Panc1 (cell line): ENCODE data around the gene FCHSD1. TPM values are rescaled to one million over a fixed set of nuclear protein-coding genes. Genes with fewer than 3 reads are reported as not detected.

ENCODE experiments used
- ATAC-seq: fragments of 200-7000 bp; cut with Tn5 transposase; 2 replicates; pipeline ENCODE4 v1.9.1; 2020; ENCODE audit warnings: mild to moderate bottlenecking, moderate library complexity
- BruUV-seq: library from RNA; stranded (reverse); fragments of 400-500 nt; replicated peaks from 2 replicates; lab custom pipeline; 2021; lab: Mats Ljungman, UMichigan
- CTCF ChIA-PET: fragments of 300-600 bp; sonication (Branson Sonifier 250); formaldehyde crosslinking; loops from one replicate; lab custom pipeline; 2022; ENCODE audit warnings: antibody characterized with exemption; lab: Charles Lee
- POLR2A ChIA-PET: fragments of 300-600 bp; sonication (Branson Sonifier 250); formaldehyde crosslinking; loops from one replicate; lab custom pipeline; 2022; ENCODE audit warnings: antibody characterized with exemption; lab: Charles Lee
- DNase-seq: peaks from one replicate; pipeline ENCODE4 v3.0.0-alpha.2; 2010; ENCODE audit warnings: low read depth, low spot score
- H3K27ac ChIP-seq: 2 replicates; pipeline ENCODE4 v1.5.1; 2011; ENCODE audit warnings: mild to moderate bottlenecking, low read length, inconsistent platforms
- H3K27me3 ChIP-seq: fragments of 200-500 bp; sonication (Bioruptor generic); 2 replicates; pipeline ENCODE4 v1.6.0; 2014; ENCODE audit warnings: low read length, inconsistent platforms; ENCODE audit not compliant: control insufficient read depth, insufficient read depth
- H3K36me3 ChIP-seq: fragments of 200-500 bp; sonication (Bioruptor generic); 2 replicates; pipeline ENCODE4 v1.5.1; 2014; ENCODE audit warnings: inconsistent platforms, mild to moderate bottlenecking, low read length, moderate library complexity; ENCODE audit not compliant: control insufficient read depth, insufficient read depth
- H3K4me1 ChIP-seq: 2 replicates; pipeline ENCODE4 v1.5.1; 2011; ENCODE audit warnings: inconsistent platforms, mild to moderate bottlenecking, low read length, moderate library complexity; ENCODE audit not compliant: control insufficient read depth, insufficient read depth
- H3K4me3 ChIP-seq, 2 experiments: 2 replicates each; pipeline ENCODE4 v1.5.1; 2011 to 2012; ENCODE audit warnings: low read depth in 2 of 2, low read length in 2 of 2, mild to moderate bottlenecking in 2 of 2, inconsistent platforms in 1 of 2, moderate library complexity in 1 of 2
- H3K9me3 ChIP-seq: fragments of 200-500 bp; sonication (Bioruptor generic); 2 replicates; pipeline ENCODE4 v1.5.1; 2014; ENCODE audit warnings: low read depth, mild to moderate bottlenecking, inconsistent platforms, low read length, moderate library complexity; ENCODE audit not compliant: control insufficient read depth, insufficient read depth
- POLR2AphosphoS5 ChIP-seq: IDR thresholded peaks from 2 replicates; pipeline ENCODE4 v1.6.1; 2012; ENCODE audit warnings: mild to moderate bottlenecking, low read depth, low read length, moderate library complexity
- SIN3A ChIP-seq: IDR thresholded peaks from 2 replicates; pipeline ENCODE4 v1.6.1; 2012; ENCODE audit warnings: low read depth, mild to moderate bottlenecking, low read length, moderate library complexity, borderline replicate concordance; ENCODE audit not compliant: insufficient read depth
- TCF7L2 ChIP-seq: IDR thresholded peaks from 2 replicates; pipeline ENCODE4 v1.6.1; 2011; ENCODE audit warnings: mild to moderate bottlenecking, low read depth, low read length, inconsistent platforms
- in situ Hi-C: cut with HindIII; loops from 2 replicates; pipeline ENCODE4 v1.10.0; 2016; ENCODE audit warnings: low sequenced_read_pairs, low pct_unique_long_range_greater_than_20kb
- intact Hi-C: fragments of 100-400 bp; cut with micrococcal nuclease; formaldehyde crosslinking; loops from one replicate; pipeline ENCODE4 v1.10.0; 2022; ENCODE audit not compliant: unreplicated experiment
- total RNA-seq: library from RNA; stranded (reverse); gene quantifications from one replicate; pipeline ENCODE4 v1.2.1, GENCODE V29; 2021; ENCODE audit not compliant: unreplicated experiment
- TF ChIP-seq, protein P1 (sequence below), 2 experiments: IDR thresholded peaks; 2 replicates each; pipeline ENCODE4 v1.6.1; 2011 to 2012; ENCODE audit warnings: low read depth in 2 of 2, control low read depth in 1 of 2, low read length in 1 of 2, mild to moderate bottlenecking in 1 of 2, moderate library complexity in 1 of 2; ENCODE audit not compliant: insufficient read depth in 1 of 2
- TF ChIP-seq, protein P2 (sequence below): fragments of 450-650 bp; IDR thresholded peaks from 2 replicates; pipeline ENCODE4 v1.5.1; 2017; ENCODE audit warnings: mild to moderate bottlenecking

Gene FCHSD1
- total RNA-seq, 1 experiment from 2014 or later: 32.8 TPM

DNA sequence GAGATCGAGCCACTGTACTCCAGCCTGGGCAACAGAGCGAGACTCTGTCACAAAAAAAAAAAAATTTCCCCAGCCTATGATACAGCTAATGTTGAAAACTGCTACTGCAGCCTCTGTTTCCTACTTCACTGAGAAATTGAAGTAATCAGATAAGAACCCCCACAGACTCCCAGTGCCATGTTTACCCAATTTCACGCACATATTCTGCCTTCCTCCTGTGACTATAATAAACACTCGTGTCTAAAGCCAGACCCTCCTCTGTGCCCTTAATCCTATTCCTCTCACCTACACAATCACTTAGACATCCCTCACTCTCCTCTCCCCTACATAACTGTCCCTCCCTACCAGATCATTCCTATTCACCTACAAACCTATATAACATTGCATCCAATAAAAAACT is 24.5 kb upstream of the FCHSD1 start:
- ATAC-seq (no peak), DNase-seq (no peak)
- Histone ChIP-seq H3K4me1 (no peaks in the 10 kb centered on the region), H3K4me3 (no peak overlapping the region), H3K9me3 (no peaks in the 10 kb centered on the region), H3K27ac (no peak overlapping the region), H3K27me3 (no peaks in the 10 kb centered on the region), H3K36me3 (no peaks in the 10 kb centered on the region)
- POLR2A ChIA-PET: no interaction called here
- CTCF ChIA-PET: no interaction called here
- no TSS peak for BruUV-seq
- in situ Hi-C loops: no loop called here
- intact Hi-C loops: no loop called here
- TF ChIP-seq POLR2AphosphoS5 (no peak), SIN3A (no peak), TCF7L2 (no peak)
- TF ChIP-seq, protein P1, sequence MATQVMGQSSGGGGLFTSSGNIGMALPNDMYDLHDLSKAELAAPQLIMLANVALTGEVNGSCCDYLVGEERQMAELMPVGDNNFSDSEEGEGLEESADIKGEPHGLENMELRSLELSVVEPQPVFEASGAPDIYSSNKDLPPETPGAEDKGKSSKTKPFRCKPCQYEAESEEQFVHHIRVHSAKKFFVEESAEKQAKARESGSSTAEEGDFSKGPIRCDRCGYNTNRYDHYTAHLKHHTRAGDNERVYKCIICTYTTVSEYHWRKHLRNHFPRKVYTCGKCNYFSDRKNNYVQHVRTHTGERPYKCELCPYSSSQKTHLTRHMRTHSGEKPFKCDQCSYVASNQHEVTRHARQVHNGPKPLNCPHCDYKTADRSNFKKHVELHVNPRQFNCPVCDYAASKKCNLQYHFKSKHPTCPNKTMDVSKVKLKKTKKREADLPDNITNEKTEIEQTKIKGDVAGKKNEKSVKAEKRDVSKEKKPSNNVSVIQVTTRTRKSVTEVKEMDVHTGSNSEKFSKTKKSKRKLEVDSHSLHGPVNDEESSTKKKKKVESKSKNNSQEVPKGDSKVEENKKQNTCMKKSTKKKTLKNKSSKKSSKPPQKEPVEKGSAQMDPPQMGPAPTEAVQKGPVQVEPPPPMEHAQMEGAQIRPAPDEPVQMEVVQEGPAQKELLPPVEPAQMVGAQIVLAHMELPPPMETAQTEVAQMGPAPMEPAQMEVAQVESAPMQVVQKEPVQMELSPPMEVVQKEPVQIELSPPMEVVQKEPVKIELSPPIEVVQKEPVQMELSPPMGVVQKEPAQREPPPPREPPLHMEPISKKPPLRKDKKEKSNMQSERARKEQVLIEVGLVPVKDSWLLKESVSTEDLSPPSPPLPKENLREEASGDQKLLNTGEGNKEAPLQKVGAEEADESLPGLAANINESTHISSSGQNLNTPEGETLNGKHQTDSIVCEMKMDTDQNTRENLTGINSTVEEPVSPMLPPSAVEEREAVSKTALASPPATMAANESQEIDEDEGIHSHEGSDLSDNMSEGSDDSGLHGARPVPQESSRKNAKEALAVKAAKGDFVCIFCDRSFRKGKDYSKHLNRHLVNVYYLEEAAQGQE (IDR thresholded peaks at IDR 0.05; ENCODE audit: insufficient read depth in 1 of 2, low read depth in 2 of 2, low read length in 1 of 2): no peak
- TF ChIP-seq, protein P2, sequence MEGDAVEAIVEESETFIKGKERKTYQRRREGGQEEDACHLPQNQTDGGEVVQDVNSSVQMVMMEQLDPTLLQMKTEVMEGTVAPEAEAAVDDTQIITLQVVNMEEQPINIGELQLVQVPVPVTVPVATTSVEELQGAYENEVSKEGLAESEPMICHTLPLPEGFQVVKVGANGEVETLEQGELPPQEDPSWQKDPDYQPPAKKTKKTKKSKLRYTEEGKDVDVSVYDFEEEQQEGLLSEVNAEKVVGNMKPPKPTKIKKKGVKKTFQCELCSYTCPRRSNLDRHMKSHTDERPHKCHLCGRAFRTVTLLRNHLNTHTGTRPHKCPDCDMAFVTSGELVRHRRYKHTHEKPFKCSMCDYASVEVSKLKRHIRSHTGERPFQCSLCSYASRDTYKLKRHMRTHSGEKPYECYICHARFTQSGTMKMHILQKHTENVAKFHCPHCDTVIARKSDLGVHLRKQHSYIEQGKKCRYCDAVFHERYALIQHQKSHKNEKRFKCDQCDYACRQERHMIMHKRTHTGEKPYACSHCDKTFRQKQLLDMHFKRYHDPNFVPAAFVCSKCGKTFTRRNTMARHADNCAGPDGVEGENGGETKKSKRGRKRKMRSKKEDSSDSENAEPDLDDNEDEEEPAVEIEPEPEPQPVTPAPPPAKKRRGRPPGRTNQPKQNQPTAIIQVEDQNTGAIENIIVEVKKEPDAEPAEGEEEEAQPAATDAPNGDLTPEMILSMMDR: no peak

- Histone ChIP-seq H3K4me3 (no peak overlapping the region), H3K4me1 (no peaks in the 10 kb centered on the region), H3K9me3 (no peaks in the 10 kb centered on the region), H3K27me3 (no peaks in the 10 kb centered on the region), H3K27ac (no peak overlapping the region), H3K36me3 (no peaks in the 10 kb centered on the region)
- intact Hi-C loops (no loop called here), in situ Hi-C loops (no loop called here)
- ChIA-PET POLR2A (no interaction called here), CTCF (no interaction called here)
- DNase-seq (no peak), ATAC-seq (no peak)
- BruUV-seq: no TSS peak
- no peak for TF ChIP-seq POLR2AphosphoS5
- TF ChIP-seq, protein P2: no peak
- no peak for TF ChIP-seq SIN3A
- TF ChIP-seq, protein P1 (IDR thresholded peaks at IDR 0.05; ENCODE audit: insufficient read depth in 1 of 2, low read depth in 2 of 2, low read length in 1 of 2): no peak
- no peak for TF ChIP-seq TCF7L2
These were observed 23.5 kb upstream of the FCHSD1 start for GRCh38 chr5:141674747-141675146.
